GM18861 (cell line): ENCODE data around the gene MAP3K7CL.

Experiments used
- ATAC-seq: cut with Tn5 transposase; IDR thresholded peaks from one replicate; pipeline ENCODE4 v1.9.1; 2021; ENCODE audit not compliant: unreplicated experiment

The MAP3K7CL gene

DNA sequence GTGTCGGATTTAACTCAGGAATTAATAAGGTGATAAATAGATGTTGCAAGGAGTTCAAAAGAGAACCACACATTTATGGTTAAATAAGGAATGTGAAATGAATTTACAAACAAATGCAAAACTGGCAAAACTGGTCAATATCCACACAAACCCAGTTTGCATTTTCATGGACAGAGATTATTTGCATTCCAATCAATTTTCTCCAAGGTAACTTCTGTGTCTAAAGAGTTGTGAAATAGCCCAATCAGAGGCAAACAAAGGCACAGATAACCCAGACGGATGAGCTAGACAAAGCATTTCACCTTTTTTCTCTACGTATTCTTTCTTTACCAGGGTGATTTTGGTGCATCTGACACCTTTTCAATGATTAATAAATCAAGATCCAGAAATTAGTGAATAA, 63.9 kb downstream of the MAP3K7CL start:
- ATAC-seq: no peak

DNA sequence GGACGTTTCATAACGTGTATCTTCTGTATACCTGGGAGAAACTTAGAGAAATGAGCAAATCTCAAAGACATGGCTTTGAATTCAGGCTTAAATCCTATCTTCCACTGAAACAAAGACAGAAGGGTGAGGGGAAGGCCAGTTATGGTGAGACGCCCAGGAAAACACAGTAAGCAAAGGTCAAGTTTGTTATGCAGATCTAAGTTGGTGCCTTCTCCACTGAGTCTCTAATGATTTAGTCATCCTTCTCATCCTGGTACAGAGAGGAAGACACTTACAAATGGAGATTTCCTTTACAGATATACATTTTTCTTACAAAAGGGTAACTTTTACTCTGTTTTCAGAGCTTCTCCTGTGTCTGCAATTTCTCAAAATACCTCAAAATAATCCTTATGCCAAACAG, 64.4 kb downstream of the MAP3K7CL start:
- ATAC-seq: no peak

DNA sequence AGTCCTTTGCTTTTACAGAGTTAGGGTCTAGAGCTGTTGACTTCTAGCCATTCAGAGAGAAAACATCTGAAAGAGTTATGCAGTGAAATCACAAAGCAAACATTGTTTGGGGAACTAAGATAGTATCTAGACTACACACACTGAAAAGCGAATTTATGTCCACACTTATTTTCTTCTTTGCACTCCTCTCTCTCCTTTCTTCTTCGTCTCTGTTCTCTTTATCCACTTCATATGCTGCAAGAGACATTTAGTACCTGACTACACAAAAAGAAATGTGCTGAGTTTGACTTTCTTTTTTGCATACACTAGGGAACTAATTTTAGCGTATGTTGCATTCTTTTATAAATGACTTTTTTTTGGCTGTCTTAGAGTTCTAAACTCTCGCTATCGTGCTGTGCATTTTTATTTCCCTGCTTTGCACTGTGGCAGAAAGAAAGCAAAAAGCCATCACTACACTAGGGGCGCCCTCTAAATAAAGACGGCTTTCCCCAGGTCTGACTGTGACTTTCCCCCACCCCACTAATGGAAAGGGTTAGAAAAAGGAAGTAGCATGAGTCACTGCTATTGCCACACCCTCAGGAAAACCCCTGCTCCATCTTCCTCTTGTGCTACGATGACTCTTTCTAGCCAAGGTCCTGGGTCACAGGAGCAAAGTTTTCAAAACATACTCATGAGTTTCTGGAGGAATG, 65.7 kb downstream of the MAP3K7CL start:
- ATAC-seq: peak; percentile 86

DNA sequence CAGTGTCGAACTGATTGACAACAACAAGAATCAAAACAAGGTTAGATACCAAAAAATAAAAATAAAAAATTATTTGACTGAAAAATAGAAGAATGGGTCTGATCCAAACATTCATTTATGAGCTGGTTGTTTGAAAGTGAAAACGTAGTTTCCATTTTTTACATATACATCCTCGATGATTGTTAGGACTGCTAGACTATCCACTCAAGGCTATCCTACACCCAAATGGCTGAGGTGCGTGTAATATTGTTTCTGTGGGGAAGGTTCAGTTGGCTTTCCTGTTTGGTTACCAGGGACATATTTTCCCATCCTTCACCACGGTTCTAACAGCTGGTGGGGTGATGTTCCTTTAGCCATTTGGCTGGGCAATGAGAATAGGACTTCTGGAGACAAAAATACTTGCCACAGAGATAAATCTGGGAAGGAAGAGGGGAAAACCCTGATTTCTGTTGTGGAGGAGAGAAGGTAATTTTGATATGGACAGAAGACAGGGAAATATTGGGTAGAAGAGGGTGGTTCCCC, 66.3 kb downstream of the MAP3K7CL start:
- peak; percentile 6 for ATAC-seq

DNA sequence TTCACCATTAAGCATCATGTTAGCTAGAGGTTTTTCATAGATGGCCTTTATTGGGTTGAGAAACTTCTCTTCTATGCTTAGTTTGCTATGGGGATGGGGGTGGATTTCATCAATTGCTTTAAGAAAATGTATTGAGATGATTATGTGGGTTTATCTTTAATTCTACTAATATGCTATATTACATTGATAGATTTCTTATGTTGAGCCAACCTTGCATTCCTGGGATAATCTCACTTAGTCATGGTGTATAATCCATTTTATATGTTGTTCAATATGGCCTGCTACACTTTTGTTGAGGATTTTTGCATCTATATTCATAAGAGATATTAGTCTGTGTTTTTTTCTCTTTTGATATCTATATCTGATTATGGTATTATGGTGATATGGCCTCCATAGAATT, 70.7 kb downstream of the MAP3K7CL start:
- ATAC-seq: no peak

DNA sequence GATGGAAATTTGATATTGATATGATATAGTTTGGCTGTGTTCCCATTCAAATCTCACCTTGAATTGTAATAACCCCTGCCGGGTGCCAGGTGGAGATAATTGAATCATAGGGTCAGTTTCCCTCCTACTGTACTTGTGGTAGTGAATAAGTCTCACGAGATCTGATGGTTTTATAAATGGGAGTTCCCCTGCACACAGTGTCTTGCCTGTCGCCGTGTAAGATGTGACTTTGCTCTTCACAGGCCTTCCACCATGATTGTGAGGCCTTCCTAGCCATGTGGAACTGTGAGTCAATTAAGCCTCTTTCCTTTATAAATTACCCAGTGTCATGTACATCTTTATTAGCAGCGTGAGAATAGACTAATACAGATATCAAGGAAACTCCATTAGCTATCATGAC, 74.6 kb downstream of the MAP3K7CL start:
- ATAC-seq: no peak

DNA sequence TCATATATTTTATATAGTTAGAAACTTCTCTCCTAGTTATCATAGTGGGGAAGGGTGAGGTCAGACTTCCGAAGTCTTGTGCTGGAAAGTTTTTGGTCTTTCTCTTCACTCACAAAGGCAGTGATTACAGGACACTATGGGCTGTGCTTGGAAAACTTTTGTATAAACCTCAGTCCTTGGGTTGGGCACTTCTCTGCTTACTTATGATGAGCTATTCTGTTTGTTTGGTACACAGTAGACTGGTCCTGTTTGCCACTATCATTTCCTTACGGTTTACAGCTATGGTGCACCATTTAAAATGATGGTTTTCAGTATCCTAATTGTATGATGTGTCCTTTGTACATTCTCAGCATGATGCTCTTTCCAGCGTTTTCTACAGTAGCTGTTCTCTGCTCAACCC, 75.5 kb downstream of the MAP3K7CL start:
- ATAC-seq: no peak

DNA sequence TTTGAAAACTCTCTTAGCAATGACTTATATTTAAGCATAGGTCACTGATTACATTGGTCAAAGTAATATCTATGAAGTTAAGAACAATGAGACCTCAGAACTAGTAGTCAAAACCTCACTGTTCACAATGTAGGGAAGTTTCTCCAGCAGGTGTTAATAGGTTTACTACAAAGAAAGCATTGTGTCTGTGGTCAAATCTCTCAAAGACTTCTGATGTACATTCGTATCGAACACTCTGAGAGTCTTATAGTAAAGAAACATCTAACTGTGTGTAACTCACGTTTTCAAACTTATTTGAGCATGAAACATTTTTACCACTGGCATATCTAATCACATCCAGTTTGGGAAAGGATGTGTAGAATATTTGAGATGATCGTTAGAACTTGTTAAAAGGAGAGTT, 76.0 kb downstream of the MAP3K7CL start:
- ATAC-seq: no peak

DNA sequence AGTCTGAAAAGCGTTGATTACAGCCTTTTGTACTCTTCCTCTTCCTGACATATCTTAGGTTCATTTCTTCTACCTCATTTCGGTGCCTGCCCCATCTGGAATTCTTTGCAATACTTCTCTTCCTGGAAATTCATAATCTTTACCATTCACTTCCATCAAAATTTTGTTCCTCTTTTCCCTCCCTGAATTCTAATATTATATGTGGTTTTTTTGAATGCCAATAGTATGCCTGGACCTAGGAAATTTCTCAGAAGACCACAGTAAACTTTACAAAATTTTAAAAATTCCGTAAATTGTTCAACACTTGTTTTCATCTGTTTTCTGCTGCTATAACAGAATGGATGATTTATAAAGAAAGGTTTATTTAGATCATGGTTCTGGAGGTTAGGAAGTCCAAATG, 76.8 kb downstream of the MAP3K7CL start:
- ATAC-seq: no peak

DNA sequence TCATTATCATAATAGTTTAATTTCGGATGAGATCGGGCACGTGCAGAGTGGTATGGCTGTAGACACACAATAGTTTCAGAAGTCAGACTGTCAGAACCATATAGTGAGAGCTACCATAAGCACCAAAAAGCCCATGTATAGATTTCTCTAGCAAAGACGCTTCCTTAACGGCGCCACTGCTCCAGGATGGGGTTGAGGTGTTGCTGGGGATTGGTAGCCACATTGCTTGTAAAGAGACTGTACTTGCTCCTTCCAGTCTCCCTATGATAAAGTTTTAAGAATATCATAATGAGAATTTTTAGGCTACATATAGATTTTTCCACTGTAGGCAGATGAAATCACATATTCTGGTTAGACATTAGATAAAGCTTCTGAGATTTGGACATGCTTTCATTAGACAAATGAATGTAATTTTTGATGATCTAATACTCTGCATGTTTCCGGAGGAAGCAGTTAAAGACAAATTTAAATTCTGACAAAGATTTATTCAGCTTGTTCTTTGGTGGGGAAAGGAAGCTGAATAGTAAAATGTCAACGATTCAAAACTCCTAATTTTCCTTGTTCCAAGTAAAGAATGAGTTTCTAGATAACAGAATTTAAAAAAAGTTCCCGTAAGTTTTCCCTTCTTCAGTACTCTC, 77.7 kb downstream of the MAP3K7CL start:
- no peak for ATAC-seq

DNA sequence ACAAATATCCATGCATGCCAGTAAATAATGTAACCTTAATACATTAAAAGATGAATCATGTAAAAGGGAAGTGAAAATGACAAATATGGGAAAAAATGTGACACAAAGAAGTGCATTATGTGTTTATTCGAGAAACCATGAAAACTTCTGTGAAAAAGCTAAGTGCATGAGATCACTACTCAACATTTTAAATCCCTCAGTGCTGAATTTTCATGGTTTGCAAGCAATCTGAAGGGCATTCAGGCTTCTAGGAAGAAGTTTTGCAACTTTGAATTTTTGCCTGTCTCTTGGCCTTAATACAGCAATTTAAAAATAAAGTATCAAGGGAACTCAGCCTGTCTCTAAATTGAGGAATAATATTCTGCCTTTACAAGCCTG, 78.2 kb downstream of the MAP3K7CL start:
- ATAC-seq: no peak

DNA sequence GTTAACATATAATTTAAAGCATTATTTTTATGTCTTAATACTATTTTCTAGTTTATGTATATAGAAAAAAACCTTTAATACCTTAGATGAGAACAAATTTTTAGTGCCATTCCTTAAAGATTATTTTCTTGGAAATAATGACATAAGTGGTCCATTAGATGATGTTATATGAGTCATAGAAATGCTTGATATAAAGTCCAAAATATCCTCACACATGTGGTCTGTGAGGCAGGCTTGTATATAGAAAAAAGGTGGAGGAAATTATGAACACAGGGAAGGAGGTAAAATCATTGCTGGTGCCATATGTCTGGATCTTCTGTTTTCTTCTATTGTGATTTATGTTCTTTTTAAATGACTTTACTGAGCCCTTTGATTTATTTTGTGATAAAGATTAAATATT, 79.3 kb downstream of the MAP3K7CL start:
- no peak for ATAC-seq

DNA sequence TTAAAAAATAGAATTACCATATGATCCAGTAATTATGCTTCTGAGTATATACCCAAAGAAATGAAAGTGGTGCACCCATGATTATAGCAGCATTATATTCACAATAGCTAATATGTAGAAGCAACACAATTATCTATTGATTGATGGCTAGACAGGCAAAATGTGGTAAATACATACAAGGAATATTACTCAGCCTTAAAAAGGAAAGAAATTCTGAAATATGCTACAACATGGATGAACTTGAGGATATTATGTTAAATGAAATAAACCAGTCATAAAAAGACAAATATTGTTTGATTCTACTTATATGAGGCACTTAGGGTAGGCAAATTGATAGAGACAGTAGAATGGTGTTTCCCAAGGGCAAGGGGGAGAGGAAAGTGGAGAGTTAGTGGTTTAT, 80.8 kb downstream of the MAP3K7CL start:
- no peak for ATAC-seq

DNA sequence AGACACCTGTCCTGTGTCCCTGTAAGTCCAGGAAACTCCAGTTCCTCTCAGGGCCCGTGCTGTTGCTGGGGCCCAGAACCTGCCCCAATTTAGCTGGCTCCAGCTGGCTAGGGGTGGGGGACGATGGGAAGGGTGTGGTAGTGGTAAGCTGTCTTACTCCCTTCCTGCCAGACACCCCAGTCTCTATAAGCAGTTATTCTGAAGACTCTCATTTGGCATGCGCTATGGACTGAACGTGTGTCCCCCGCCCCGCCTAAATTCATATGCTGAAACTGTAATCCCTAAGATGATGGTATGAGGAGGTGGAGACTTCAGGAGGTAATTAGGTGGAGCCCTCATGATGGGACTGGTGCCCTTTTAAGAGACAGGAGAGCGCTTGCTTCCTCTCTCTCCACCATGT, 82.0 kb downstream of the MAP3K7CL start:
- ATAC-seq: no peak

DNA sequence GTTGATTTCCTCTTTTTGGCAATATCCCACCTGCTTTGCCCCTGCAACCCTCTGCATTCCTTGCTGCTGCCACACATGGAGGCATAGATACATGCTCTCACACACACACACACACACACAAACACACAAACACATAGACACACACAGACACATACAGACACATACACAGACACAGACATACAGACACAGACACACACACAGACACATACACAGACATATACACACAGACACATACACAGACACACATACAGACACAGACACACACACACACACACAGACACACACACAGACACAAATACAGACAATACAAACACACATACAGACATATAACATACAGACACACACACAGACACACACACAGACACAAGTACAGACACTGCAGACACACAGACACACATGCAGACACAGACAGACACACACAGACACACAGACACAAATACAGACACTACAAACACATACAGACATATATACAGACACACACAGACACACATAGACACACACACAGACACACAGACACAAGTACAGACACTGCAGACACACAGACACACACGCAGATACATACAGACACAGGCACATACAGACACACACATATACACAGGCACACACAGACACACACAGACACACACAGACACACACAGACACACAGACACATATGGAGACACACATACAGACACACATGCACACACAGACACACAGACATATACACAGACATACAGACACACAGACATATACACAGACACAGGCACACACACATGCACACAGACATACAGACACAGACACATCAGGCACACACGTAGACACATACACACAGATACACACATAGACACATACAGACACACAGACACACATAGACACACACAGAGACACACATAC, 83.3 kb downstream of the MAP3K7CL start:
- ATAC-seq: no peak

DNA sequence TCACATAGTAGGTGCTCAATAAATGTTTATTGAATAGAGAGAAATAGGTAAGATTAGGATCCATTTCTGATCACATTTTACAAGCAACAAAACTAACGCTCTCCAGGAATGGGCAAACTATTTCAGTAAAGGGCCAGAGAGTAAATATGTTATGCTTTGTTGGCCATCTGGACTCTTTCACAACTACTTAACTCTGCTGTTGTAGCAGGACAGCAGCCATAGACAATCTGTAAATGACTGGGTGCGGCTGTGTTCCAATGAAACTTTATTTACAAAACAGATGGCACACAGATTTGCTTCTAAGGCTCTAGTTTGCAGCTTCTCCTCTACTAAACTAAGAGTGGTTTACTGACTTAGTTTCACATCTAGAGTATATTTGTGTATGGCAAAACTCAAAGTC, 85.3 kb downstream of the MAP3K7CL start:
- ATAC-seq: no peak

DNA sequence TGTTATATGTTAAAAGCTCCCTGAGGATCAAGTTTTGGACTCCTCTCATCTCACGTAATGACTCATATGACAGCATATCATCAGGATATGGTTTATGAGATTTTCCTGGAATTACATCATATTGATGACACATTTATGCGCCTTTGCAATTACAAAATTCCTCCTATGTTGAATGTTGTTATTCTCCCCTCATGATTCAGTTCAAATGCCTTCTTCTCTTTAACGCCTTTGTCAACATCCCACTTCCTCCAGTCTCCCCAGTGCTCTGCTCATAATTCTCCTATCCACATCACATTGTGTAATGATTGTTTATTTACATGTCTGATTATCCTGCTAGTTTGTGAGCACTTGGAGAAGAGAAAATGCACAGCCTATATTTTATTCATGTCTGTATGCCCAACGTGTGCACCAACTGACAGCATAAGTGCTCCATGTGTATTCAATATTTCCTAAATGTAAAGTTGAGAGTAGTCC, 87.4 kb downstream of the MAP3K7CL start:
- no peak for ATAC-seq

DNA sequence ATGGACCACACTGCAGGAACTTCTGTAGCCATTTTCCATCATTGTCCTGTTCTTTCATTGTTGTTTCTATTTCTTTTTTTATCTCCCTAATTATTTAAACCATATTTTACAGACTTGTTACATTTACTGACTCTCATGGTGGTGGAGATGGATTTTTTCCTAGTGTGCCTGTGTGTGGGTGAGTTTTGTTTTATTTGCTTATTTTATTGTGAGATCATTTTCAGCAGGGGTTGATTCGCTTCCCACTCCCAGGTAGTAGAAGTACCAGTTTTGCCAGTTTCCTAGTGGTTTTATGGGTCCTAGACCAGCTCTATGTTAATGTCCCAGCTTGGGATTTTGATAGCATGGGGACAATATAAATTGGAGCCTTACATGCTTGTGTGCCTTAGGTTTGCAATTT, 88.3 kb downstream of the MAP3K7CL start:
- ATAC-seq: no peak

DNA sequence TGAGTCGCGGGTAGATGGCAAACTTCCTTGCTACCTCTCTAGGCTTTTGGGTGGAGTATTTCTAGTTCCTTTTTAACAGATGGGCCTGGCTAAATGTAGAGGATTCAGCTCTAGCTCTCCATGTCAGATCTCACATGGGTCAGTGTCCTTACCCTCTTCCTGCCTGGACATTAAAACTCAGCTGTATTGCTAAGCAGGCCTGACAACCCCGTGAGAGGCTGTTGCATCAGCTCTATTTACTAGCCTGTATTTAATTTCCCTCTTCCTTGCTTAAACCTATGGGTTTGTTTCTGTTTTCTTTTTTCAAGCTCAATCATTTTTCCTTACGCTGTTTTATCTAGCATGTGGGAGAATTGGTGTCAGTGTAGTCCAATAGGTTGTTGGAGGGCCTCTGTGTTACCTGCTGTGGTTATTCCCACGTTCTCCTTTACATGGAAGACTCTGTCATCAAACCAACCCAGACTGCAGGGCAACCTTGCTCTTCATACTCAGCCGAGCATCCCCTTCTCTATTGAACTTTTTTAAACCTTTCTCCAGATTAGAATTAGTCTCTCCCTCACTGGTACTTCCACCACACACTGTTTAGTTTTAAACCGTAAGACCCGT, 88.8 kb downstream of the MAP3K7CL start:
- ATAC-seq: no peak

DNA sequence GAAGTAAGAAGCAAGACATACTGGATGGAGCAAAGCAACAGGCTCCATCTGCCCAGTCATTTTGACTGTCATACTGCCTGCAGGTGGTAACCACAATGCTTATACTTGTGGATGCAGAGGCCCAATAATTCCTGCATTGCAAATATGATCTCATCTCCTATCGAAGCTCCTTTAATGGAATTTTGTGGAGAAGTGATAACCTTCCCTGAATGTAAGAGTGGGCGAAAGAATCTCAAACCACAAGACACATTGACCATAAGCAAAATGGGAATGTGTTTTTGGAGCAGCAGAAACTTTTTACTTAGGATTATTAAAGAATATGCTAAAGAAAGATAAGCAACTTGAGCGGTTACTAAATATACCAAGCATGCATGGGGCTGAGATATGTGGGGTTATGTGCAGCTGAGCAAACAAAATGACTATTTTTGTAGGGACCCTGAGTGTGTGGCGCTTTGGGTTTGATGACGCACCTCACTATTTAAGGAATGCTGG, 90.9 kb downstream of the MAP3K7CL start:
- no peak for ATAC-seq

DNA sequence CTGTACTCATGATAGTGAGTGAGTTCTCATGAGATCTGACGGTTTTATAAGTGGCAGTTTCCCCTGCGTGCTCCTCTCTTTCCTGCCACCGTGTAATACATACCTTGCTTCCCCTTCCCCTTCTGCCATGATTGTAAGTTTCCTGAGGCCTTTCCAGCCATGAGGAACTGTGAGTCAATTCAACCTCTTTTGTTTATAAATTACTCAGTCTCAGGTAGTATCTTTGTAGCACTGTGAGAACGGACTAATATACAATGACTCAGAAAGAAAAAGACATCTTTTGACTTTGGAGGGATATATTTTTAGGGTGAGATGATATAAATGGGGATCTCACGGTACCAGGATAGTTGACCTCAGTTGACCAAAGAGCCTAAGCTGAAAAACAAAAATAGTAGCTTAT, 93.6 kb downstream of the MAP3K7CL start:
- no peak for ATAC-seq
